ENCODE measurements around the gene BRD9.
"Not testable (repeated sequence)": the region's sequence is repeated elsewhere in the genome, so short reads cannot be mapped to it uniquely, and the experiment has no call there.

BRD9 gene

DNA sequence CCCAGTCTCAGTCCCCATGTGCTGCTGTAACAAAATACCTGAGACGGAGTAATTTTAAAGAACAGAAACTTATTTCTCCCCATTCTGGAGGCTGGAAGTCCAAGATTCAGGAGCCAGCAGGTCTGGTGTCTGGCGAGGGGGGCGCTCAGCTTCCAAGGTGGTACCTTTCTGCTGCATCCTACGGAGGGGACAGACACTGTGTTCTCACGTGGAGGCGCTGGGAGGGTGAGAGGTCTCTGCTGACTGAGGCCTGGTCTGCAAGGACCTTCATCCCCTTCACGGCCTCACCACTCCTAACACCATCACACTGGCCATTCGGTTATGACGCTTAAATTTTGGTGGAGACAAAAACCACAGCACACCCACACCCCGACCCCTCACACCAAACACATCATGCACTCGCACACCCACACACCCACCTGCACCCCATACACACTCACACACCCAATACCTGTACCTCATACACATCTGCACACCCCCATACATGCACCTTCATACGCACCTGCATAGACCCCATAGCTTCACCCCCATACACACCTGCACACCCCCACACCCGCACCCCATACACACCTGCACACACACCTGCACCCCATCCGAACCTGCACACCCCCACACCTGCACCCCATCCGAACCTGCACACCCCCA, 32.0 kb downstream of the BRD9 start:
- DNase-seq (ENCODE audit: low read depth in 2 of 3, low spot score in 2 of 3): no peak

- DNase-seq (ENCODE audit: low read depth in 2 of 3, low spot score in 2 of 3): no peak
Observed at GRCh38 chr5:859798-860296, 32.8 kb downstream of the BRD9 start.

GRCh38 chr5:859391-859790, 33.2 kb downstream of the BRD9 start:
- no peak for DNase-seq (ENCODE audit: low read depth in 2 of 3, low spot score in 2 of 3)

DNA sequence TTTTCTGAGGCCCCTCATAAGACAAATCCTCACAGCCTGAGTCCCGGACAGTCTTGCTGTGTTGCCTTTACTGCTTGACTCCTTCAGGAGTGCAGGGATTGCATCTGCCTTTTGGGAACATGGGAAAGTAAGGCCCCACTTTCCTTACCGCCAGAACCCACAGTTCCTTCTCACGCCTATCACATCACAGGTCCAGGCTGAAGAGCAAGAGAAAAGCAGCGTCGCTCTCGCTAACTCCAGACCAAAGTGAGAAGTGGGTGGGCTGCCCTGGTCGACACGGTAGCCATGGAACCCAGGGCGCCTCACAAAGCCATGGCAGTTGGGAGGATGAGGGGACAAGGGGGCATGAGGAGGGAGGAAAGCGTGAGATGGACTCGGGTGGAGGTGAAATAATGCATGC, 33.9 kb downstream of the BRD9 start:
- no peak for DNase-seq (ENCODE audit: low read depth in 2 of 3, low spot score in 2 of 3)

GRCh38 chr5:856531-857425, 35.8 kb downstream of the BRD9 start:
- DNase-seq (ENCODE audit: low read depth in 2 of 3, low spot score in 2 of 3): no peak

DNA sequence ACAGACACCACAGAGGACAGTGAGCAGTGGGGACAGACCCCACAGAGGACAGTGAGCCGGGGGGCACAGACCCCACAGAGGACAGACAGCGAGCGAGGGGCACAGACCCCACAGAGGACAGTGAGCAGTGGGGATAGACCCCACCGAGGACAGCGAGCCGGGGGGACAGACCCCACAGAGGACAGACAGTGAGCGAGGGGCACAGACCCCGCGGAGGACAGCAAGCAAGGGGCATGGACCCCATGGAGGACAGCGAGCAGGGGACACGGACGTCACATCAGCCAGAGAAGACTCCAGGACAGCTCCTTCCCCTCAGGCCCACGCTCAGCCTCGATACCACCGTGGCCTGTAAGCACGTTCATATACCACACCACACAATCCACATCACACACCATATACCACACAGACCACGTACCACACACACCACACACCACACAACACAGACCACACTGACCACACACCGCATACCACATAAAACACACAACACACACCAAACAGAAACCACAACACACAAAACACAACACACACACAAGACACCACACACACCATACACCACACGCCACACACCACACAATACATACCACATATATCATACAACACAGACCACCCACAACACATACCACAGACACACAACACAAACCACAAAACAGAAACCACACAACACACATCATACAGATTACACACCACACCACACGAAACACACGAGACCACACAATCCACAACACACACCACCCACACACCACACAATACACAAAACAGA, 36.6 kb downstream of the BRD9 start:
- DNase-seq (ENCODE audit: low read depth in 2 of 3, low spot score in 2 of 3): no peak

DNA sequence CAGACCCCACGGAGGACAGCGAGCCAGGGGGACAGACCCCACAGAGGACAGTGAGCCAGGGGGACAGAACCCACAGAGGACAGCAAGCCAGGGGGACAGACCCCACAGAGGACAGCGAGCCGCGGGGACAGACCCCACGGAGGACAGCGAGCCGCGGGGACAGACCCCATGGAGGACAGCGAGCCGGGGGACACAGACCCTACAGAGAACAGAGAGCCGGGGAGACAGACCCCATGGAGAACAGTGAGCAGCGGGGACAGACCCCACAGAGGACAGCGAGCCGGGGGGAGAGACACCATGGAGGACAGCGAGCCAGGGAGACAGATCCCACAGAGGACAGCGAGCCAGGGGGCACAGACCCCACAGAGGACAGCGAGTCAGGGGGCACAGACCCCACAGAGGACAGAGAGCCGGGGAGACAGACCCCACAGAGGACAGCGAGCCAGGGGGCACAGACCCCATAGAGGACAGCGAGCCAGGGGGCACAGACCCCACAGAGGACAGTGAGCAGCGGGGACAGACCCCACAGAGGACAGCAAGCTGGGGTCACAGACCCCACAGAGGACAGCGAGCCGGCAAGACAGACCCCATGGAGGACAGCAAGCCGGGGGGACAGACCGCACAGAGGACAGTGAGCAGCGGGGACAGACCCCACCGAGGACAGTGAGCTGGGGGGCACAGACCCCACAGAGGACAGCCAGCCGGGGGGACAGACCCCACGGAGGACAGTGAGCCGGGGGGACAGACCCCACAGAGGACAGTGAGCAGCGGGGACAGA, 37.4 kb downstream of the BRD9 start:
- no peak for DNase-seq (ENCODE audit: low read depth in 2 of 3, low spot score in 2 of 3)

DNA sequence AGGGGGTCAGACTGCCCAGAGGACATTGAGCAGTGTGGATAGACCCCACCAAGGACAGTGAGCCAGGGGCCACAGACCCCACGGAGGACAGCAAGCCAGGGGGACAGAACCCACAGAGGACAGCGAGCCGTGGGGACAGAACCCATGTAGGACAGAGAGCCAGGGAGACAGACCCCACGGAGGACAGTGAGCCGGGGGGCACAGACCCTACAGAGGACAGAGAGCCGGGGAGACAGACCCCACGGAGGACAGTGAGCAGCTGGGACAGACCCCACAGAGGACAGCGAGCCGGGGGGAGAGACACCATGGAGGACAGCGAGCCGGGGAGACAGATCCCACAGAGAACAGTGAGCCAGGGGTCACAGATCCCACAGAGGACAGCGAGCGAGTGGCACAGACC, 38.4 kb downstream of the BRD9 start:
- DNase-seq (ENCODE audit: low read depth in 2 of 3, low spot score in 2 of 3): no peak

- DNase-seq (ENCODE audit: low read depth in 2 of 3, low spot score in 2 of 3): not testable (repeated sequence)
Observed at GRCh38 chr5:853416-854090, 39.0 kb downstream of the BRD9 start.

- DNase-seq (ENCODE audit: low read depth in 2 of 3, low spot score in 2 of 3): no peak
Observed at GRCh38 chr5:852431-853401, 39.9 kb downstream of the BRD9 start.

DNA sequence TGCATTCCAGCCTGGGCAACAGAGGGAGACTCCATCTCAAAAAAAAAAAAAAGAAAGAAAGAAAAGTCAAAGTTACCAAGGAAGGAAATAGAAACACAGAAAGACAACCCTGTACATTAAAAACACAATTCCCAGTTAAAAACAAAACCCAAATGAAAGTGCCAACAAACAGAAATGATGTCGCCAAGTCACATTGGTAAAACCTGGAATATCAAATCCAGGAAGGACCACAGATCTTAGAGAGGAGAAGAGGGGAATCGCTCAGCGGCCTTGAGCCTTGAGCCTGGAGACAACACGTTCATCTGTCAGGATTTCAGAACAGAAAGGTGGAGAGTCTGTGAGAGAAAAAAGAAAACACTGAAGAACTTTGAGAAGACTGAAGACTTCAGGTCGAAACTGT, 40.6 kb downstream of the BRD9 start:
- no peak for DNase-seq (ENCODE audit: low read depth in 2 of 3, low spot score in 2 of 3)

DNA sequence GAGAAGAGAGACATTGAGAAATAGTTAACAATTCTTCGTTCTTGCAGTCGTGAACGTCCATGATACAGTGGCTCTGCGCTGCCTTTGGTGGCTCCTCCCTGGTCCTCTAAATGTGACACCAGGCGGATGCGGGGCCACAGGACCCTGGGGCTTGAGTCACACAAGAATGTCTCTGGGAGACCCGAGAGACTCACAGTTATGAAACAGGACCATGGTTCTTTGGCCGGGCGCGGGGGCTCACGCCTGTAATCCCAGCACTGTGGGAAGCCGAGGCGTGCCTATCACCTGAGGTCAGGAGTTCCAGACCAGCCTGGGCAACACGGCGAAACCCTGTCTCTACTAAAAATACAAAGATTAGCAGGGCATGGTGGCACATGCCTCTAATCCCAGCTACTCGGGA, 41.0 kb downstream of the BRD9 start:
- DNase-seq (ENCODE audit: low read depth in 2 of 3, low spot score in 2 of 3): no peak

GRCh38 chr5:851076-851475, 41.5 kb downstream of the BRD9 start:
- no peak for DNase-seq (ENCODE audit: low read depth in 2 of 3, low spot score in 2 of 3)

GRCh38 chr5:850511-851006, 42.0 kb downstream of the BRD9 start, which contains the start of gene ZDHHC11:
TSS of gene ZDHHC11 (minus strand) at chr5:850986. CDS start at chr5:850602, 384 bp downstream.
- DNase-seq (ENCODE audit: low read depth in 2 of 3, low spot score in 2 of 3): no peak

GRCh38 chr5:849651-850301, 42.8 kb downstream of the BRD9 start:
- no peak for DNase-seq (ENCODE audit: low read depth in 2 of 3, low spot score in 2 of 3)

GRCh38 chr5:848671-849111, 43.9 kb downstream of the BRD9 start:
- DNase-seq (ENCODE audit: low read depth in 2 of 3, low spot score in 2 of 3): no peak

DNA sequence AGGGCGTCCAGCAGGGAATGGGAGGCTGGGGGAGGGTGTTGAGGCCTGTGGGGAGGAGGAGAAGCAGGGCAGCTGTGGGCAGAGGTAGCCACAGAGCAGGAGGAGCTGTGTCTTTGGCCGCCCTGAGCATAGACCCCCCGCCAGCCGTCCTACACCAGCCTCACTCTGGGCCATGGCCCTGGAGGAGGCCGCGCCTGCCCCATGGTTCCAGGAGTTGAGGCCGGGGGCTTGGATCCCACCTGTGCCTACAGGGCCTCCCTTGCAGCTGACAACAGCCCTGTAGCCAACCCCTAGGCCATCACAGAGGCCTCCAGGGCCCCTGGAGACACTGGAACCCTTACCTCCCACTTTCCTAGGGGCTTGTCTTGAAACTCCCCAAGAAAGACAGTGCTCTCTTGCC, 44.9 kb downstream of the BRD9 start:
- DNase-seq (ENCODE audit: low read depth in 2 of 3, low spot score in 2 of 3): not testable (repeated sequence)

DNA sequence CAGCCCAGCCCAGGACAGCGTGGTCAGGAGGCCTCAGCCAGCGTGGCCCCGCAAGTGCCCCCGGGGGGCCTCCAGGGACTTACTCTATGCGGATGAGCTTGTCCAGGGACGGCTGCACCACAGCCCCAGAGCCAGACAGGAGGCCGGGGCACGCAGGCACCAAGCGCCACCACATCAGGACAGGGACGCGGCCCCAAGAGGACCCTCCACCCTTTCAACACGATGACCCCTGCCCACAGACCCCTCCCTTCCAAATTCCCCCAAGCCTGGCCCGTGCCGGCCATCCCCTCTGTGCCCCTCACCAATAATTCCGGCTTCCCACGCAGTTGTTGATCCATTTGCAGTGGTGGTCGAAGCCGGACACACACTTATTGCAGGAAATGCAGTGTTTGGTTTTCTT, 45.4 kb downstream of the BRD9 start:
- not testable (repeated sequence) for DNase-seq (ENCODE audit: low read depth in 2 of 3, low spot score in 2 of 3)

Data from activated CD8-positive, alpha-beta memory T cell treated with anti-CD3 and anti-CD28 coated beads for 48 hours (primary cell).